ENCODE data around the gene SREBF2.
A peak's percentile ranks its signal among the peaks of the same experiment; 100 is the strongest.

SREBF2 gene

DNA sequence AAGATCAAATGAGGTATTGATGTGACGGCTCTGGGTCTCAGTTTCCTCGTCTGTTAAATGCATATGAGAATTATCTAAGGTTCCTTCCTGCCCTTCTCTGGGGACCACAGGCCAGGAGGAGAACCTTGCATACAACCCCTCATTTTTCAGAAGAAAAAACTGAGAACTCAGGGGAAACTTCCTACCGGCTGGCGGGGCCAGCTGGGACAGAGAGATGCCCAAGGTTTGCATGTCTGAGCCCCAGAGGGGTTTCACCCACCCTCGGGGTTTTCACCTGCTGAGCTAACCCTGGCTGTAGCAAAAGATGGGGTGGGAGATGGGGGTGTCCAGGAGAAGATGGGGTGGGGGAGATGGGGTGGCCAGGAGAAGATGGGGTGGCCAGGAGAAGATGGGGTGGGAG is 89.4 kb downstream of the SREBF2 start:
- no peak for DNase-seq (ENCODE audit: low read depth in 3 of 3)

DNA sequence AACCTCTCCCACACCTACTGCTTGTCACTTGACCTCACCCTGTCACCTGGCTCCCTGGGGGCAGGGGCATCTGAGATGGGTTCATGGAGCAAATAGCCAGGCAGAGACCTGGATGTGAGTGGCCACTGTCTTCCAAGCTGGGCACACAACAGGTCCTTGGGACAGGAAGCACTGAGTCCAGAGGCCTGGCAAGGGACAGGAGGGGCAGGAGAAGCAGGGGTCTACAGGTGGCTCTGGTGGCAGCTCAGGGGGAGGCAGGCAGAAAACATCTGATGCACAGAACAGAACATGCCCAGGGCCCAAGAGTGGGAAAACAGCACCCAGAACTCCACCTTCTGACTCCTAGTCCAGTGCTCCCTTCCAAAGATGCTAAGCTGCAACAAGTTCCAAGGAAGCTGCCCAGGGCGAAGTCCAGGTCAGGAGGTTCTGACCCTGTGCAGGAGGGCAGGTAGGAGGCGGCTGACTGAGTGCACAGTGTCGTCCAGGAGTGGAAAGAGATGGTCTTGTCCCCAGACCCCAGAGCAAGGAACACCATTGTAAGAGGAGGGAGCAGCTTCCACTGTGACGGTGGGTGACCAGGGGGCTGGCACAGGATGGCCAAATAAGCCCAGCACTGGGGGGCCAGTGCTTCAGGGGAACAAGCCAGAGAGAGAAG is 90.2 kb downstream of the SREBF2 start:
- no peak for DNase-seq (ENCODE audit: low read depth in 3 of 3)

DNA sequence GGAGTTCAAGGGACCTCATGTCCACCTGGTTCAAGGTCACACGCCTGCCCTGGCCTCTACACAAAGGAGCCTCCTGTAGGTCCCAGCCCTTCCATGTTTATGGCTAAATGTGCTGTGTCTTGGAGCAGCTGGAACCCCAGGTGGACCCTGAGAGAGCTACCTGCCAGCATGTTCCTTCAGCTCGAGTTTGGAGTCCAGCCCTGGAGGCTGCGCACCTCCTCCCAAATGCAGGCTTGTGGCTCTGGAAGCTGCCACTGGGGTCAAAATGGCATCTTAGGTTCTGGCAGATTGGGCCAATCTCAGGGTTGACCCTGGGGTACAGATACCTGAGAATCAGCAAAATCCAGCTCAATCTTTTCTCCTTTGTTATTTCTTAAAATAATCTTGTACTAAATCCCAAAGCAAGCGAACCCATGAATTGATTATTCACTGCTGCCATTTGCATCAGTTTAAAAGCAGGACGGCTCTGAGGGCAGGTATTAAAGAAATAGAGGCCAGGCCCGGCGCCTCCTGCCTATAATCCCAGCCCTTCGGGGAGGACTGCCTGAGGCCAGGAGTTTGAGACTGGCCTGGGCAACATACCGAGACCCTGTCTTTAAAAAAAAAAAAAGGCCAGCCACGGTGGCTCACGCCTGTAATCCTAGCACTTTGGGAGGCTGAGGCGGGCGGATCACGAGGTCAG is 90.8 kb downstream of the SREBF2 start:
- no peak for DNase-seq (ENCODE audit: low read depth in 3 of 3)

DNA sequence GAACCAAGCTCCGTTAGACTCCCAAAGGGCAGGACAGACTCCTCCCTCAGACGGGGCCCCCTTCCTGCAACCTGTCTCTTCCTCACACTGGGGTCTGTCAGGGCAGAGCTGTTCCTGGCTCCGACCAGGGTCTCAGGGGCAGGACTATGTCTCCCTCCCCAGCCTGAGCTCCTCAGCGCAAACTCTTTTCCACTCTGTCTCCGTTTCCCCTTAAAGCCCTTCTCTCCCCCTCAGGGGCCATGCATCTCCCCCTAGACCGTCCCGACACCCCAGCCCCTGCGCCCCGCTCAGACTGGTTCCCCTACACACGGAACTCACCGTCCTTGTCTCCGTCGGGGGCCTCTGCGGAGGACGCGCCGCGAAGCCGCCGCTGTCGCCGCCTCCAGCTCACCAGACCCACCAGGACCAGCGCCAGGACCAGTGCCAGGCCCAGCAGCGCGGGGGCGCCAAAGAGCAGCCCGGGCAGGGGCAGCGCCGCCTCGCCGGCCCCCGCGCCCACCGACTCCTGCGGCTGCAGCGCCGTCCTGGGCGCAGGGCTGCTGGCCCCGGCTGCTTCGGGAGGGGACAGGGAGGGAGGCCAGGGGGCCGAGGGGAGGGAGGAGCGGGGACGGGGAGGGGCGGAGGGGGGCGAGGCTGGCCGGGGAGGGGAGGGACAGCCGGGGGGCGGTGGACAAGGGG is 93.0 kb downstream of the SREBF2 start:
- peak; percentile 58 to 63 (median 62) for DNase-seq (ENCODE audit: low read depth in 3 of 3)

DNA sequence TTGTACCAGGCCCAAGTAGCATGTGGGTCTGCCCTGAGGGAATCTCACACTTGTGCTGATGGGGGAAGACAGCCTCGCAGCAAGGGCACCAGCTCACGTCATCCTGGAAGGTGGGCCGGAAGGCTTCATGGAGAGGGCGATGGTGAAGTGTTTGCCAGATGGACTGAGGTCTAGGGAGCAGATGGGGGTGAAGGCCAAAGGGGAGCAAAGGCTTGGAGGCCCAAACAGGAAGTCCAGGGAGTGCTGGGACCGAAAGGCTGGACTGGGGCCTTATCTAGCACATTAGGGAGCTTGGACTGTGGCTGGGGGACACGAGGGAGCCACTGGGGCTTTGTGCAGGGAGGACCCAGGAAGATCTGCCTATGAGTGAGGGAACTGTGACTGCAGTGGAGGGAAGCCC is 94.9 kb downstream of the SREBF2 start:
- DNase-seq (ENCODE audit: low read depth in 3 of 3): no peak

DNA sequence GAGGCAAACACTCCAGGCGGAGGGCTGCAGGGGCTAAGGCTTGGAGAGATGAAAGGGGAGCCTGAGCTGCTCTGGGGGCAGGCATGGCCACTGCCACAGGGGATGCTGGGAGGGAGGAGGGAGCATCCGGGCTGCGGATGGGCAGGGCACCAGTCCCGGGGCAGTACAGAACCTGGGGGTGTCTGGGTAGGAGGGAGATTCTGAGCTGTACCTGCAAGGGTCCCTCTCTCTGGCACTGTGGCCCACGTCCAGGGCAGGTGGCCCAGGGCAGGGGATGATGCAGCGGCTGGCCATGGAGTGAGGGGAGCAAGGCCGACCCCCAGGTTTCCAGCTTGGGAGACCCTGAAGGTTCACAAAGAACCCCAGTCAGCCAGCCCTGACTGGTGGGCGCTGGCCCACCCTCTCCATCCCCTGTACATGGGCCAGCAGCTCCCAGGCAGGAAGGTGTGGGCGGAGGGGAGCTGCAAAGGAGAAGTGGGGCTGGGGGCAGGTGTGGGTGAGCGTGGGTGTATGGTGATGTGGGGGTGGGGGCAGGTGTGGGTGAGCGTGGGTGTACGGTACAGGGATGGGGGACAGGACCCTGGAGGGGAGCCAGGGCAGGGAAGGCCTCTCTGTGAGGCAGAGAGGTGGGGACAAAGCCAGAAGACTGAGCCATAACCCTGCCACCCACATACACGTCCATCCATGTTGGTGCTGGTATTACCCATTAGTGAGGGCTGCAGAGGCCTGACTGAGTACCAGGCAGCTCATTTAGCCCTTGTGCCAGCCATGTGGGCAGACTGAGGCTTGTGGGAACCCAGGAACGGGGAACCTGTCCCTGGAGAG is 95.9 kb downstream of the SREBF2 start:
- no peak for DNase-seq (ENCODE audit: low read depth in 3 of 3)

DNA sequence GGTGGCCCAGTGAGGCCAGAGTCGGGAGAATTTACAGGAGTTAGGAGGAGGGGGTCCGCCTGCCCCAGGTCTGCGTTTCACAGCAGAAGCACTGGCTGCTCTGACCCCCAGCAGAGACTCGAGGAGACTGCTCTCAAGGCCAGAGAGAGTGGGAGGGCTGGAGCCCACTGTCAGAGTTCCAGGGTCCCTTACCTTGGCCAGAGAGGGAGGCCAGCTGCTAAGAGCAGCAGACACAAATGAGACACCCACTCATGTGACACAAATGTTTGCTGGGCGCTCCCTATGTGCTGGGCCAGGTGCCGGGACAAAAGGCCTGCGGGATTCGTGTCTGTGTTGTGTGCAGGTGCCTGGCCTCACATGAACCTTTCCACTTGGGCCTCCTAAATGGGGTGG is 96.5 kb downstream of the SREBF2 start:
- no peak for DNase-seq (ENCODE audit: low read depth in 3 of 3)

DNA sequence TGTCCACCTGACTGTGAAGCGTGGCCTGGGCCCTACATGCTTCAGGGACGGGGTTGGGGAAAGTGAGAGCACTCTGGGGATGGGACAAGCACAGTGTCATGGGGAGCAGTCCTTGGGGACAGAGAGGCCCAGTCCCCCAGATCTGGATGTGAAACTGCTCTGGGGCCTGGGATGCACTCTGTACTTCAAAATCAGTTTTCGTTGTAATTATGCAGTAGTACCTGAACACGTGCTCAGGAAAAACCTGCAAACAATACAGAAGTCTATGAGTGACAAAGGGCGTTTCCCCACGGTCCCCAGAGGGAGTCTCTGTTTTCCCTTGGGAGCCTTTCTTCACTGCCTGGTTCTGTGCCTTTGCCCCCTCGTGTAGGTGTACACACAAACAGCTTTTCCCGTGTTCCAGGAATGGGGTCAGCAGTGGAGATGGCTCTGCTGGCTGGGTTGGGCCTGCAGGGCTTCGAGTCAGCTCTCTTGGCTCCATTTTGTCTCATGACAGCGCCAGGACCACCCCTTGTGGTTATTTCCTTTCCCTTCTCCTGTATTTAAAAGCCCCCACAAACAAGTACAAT is 98.9 kb downstream of the SREBF2 start:
- DNase-seq (ENCODE audit: low read depth in 3 of 3): no peak

DNA sequence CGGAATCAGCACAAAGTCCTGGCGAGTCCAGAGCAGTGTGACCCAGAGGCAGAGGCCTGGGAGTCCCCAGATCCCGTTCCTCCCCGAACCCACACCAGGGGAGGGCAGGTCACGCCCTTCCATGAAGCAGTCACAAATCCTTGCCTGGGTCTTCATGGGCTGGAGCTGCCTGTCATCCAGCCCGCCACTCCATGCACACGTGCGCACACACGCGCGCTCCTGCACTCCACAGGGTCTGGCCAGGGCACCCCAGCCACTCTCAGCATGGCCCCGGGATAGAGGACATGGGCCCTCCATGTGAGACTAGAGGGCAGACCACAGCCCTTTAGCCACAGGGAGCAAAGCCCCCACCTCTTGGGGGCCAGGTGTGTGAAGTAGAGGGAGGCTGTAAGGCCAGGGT is 99.4 kb downstream of the SREBF2 start:
- DNase-seq (ENCODE audit: low read depth in 3 of 3): no peak

DNA sequence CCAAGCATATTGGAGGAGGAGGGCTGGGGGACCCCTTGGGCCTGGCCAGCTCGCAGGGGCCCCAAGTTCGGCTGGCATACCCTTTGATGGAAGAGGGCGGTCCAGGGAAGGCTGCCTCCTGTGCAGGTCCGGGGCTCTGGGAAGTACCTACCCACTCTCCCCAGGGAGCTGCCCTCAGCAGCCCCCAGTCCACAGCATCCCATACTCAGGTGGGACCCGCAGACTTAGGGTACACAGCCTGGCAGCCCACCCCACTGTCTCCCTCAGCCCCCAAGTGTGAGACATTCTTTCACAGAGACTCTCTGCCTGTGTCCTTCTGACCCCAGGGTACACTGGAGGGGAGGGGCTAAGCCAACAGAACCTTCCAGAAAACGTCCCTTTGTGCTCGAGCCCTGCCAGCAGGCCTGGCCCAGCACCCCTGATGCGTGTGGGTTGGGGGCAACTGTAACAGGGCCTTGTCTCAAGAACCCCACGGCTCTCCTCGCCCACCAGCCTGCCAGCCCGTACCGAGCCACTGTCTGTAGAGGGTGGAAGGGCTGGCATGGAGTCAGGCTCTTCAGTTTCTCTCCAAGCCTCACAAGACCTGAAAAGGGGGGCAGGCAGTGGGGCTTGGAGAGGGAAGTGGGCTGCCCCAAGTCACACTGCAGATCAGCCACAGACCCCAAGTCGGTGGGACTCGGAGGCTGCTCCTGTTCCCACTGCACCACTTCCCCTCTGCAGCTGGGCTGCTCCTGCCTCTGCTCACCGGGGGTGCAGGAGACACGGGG is 100.7 kb downstream of the SREBF2 start:
- no peak for DNase-seq (ENCODE audit: low read depth in 3 of 3)

DNA sequence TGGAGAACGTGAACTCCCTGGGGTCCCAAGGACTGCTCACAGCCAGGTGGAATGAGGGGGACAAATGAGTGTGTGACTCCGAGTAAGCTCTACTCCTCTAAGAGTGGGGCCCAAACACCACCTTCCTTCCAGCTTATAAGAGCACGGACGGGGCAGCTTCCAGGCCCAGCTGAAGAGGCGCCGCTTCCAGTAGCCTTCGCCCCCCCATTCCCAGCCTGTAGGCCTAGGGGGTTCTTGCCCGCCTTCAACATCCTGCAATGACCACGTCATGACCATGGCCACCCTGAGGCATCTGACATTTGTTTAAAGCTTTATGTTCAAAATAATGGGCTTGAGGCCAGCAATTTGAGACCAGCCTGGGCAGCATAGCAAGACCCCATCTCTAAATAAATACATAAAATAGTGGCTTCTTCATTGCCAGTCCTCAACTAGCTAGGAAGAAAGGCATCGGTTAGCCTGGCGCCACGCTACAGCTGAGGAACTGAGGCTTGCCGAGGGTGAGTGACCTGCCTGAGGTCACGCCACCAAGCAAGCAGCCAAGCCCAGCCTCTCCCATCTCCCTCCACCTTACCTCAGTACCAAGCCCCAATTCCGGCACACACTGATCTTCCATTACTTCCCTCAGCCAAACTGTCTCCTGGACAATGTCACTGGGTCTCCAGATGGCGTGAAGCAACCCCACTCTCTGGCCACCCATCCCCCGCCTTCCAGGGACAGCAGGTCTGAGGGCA is 101.5 kb downstream of the SREBF2 start:
- no peak for DNase-seq (ENCODE audit: low read depth in 3 of 3)

DNA sequence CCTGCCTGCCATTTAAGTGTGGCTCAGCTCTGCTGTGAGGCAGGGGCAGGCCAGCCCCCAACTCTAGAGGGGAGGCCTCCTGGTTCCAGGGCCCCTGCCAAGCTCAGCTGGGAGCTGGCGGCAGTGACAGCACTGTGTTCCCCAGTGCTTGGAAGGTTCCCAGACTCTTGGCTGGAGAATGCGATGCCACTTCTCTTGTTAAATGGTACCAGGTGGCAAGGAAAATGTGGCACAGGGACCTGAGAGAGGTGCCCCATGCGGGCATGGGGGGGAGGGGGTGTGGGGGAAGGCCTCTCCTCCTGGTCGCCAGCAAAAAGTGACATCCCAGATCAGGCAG is 102.1 kb downstream of the SREBF2 start:
- no peak for DNase-seq (ENCODE audit: low read depth in 3 of 3)

DNA sequence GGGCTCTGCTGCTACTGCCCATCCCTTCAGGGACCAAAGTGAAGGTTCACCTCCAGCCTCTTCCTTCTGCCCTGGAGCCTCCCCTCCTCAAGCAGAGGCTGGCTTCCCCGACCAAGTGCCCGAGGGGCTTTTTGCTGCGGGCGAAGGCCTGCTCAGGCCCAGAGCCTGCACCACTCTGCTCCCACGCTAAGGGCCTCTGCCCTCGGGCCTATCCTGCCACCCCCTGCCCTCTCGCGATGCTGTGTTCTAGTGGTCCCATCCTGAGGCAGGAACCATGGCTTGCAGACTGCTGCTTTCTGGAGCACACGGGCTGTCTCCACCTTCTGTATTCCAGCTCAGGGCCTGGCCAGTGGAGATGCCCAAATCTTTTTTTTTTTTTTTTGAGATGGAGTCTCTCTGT is 102.6 kb downstream of the SREBF2 start:
- no peak for DNase-seq (ENCODE audit: low read depth in 3 of 3)

DNA sequence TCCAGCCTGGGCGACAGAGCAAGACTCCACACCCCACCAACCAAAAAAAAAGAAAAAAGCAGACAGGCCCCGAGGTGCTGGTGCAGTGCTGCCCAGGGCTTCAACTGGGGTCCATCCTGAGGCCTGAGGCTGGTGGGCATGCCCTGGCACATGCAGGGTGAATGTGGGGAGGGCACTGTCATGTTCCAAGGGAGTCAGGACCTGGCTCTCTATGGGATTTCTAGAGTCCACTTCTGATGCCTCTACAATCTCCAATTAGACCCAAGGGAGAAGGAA is 103.9 kb downstream of the SREBF2 start:
- DNase-seq (ENCODE audit: low read depth in 3 of 3): no peak

DNA sequence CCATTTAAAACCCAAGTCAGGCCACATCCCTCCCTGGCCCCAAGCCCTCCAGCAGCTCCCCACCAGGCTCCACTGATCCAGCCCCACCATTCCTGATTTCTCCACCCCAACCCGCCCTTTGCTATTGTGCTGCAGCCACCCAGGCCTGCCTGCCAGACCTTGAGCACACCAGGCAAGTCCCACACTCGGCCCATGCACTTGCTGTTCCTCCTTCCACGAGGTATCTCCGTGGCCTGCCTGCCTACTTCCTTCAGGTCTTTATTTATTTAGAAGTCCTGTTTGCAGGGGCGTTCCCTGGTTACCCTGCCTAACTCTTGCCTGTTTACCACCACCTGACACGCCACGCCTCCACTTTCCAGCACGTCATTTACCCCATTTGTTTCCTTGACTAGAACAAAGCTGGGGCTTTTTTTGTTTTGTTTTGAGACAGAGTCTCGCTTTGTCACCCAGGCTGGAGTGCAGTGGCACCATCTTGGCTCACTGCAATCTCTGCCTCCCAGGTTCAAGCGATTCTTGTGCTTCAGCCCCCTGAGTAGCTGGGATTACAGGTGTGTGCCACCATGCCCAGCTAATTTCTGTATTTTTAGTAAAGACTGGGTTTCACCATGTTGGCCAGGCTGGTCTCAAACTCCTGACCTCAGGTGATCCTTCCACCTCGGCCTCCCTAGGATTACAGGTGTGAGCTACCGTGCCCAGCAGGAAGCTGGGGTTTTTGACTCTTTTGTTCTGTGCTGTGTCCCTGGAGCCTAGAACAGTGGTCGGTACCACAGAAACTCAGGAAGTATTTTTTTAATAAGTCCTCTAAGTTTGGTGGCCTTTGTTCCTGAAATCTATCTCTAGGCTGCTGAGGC is 107.3 kb downstream of the SREBF2 start:
- DNase-seq (ENCODE audit: low read depth in 3 of 3): peak; percentile 65 to 93 (median 89)

DNA sequence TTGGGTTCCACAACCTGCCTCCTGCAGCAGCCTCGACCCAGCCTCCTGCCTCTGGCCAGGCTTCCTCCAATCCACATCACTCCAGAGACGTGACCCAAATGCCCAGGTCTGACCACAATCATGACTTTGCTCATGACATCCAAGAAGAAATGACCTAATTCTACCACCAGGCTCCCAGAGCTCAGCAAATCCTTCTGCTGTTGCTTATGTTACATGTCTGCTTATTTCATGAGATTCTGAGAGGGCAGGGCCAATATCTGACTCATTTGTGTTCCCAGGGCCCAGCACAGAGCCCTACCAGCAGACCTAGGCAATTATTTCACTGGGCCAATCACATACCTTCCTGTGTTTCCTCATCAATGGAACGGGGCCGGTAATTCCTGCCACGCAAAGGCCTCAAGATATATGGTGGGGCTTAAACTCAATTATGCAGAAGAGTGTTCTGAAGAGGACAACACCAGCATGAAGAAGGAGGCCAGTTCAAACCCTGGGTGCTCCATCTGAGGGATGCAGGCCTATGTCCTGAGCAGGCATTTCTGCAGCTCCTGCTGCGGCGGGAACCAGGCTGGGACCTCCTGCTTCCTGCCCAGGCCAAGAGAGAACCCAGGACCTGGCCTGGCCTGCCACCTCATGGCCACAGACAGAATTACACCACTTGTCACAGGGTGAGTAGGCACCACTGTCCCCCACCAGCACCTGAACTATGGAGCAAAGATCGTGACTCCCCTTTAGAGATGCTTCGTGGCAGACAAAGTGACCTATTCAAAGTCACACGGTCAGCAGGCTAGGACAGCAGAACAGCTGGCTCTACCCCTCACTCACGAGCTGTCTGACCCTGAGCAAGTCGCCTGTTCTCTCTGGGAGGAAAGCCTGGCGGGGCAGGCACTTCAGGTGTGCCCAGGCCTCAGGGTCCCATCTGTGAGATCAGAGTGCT is 108.2 kb downstream of the SREBF2 start:
- peak; percentile 71 to 80 (median 77) for DNase-seq (ENCODE audit: low read depth in 3 of 3)

DNA sequence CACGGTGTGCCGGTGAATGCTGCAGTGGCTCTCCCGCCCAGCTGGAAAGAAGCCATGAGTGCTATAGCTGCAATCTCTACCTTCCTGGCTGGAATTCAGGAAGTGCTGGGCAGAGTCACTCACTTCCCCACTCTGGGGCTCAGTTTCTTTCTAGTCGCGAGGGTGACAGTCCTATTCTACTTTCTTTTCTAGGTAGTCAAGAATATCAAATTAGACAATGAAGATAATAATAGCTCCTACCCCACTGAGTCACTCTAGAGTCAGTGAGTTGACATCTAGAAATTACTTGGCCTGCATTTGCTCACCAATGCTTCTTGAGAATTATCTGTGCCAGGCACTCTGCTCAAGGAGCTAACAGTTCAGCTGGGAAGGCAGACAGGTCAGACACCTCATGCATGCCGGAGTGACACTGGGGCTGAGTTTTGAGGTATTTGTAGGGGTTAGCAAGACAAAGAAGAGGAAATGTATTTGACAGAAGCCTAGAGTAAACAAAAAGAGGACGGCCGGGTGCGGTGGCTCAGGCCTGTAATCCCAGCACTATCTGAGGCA is 110.8 kb downstream of the SREBF2 start:
- DNase-seq (ENCODE audit: low read depth in 3 of 3): no peak

DNA sequence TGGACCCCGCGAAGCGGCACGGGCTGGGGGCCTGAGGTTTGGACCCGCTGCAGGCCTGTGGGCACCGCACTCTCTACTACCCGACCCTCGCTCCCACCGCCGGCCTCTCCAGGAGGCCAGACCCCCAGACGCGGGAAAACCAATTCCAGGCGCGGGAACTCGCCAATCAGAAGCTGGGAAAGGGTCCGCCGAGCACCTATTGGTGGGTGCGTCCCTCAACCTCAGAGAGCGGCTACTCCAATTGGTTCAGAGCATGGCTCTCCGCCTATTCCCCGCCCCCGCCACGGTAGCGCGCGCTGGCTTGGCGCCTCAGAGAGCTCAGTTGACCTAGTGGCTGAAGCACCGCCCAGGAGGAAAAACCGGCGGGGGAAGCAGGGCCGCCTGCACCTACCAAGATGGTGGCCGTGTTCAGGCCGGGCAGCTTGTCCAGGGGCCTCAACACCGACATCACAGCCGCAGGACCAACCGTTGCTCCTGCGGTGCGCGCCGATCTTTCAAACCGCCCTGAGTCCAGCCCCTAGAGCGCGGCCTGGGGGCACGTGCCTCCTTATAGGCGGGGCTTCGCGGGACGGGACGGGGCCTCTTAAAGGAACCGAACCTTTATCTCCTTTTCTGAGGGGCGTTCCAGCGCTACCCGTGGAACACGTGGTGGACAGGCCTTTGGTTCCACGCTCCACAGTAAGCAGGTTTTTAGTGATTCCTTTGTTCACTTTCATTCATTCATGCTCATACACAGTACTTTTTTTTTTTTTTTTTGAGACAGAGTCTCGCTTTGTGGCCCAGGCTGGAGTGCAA is 113.9 kb downstream of the SREBF2 start, which contains the start of gene CENPM:
TSS of gene CENPM (minus strand) at position 524 of the 795 bp plus-strand sequence. CDS start at position 448, 76 bp downstream.
- peak; percentile 75 to 89 (median 77) for DNase-seq (ENCODE audit: low read depth in 3 of 3)

Data from stimulated activated CD4-positive, alpha-beta T cell treated with anti-CD3 and anti-CD28 coated beads, TNF-alpha, amount 100 ng/mL, for 4 hours (primary cell).